WTC11 (cell line): Measurements from ENCODE around the gene PCBP3. TPM values are rescaled to one million over a fixed set of nuclear protein-coding genes. Genes with fewer than 3 reads are reported as not detected.

Experiments used
- ATAC-seq: fragments of 200-7000 bp; cut with Tn5 transposase; 2 replicates; pipeline ENCODE4 v1.10.0; 2021; ENCODE audit warnings: mild to moderate bottlenecking, moderate library complexity
- CTCF ChIA-PET: fragments of 300-600 bp; sonication (Branson Sonifier 250); formaldehyde crosslinking; loops from one replicate; lab custom pipeline; 2021; ENCODE audit warnings: antibody characterized with exemption; lab: Charles Lee
- POLR2A ChIA-PET: fragments of 350-600 bp; sonication (Branson Sonifier 250); formaldehyde crosslinking; loops from one replicate; lab custom pipeline; 2021; ENCODE audit warnings: antibody characterized with exemption; lab: Charles Lee
- DNase-seq: peaks from one replicate; pipeline ENCODE4 v3.0.0; 2021; ENCODE audit warnings: low spot score
- H3K27ac Mint-ChIP-seq: 2 replicates; pipeline ENCODE4 v1.8.0; 2021; ENCODE audit warnings: mixed read lengths
- H3K27me3 Mint-ChIP-seq: 2 replicates; pipeline ENCODE4 v1.8.0; 2021; ENCODE audit warnings: low read depth, mild to moderate bottlenecking, moderate library complexity, mixed read lengths
- H3K36me3 Mint-ChIP-seq: 2 replicates; pipeline ENCODE4 v1.8.0; 2021; ENCODE audit warnings: mixed read lengths
- H3K4me1 Mint-ChIP-seq: 2 replicates; pipeline ENCODE4 v1.8.0; 2022; ENCODE audit warnings: mixed read lengths
- H3K4me3 Mint-ChIP-seq: 2 replicates; pipeline ENCODE4 v1.8.0; 2021; ENCODE audit warnings: mild to moderate bottlenecking, moderate library complexity, mixed read lengths
- H3K9me3 Mint-ChIP-seq: 2 replicates; pipeline ENCODE4 v1.8.0; 2021; ENCODE audit warnings: mixed read lengths
- CREB1 ChIP-seq: sonication (generic); formaldehyde crosslinking; IDR thresholded peaks from 2 replicates; pipeline ENCODE4 v1.8.0; 2023; ENCODE audit warnings: mild to moderate bottlenecking, missing genetic modification reagents
- JAZF1 ChIP-seq: fragments of 250-450 bp; sonication (Bioruptor Pico); IDR thresholded peaks from 2 replicates; pipeline ENCODE4 v1.9.0; 2021; ENCODE audit warnings: moderate library complexity, mild to moderate bottlenecking, inconsistent platforms
- JUN ChIP-seq: sonication (generic); formaldehyde crosslinking; IDR thresholded peaks from 2 replicates; pipeline ENCODE4 v1.8.0; 2023; ENCODE audit warnings: mild to moderate bottlenecking, missing genetic modification reagents
- MXD4 ChIP-seq: fragments of 250-450 bp; sonication (Bioruptor Pico); IDR thresholded peaks from 2 replicates; pipeline ENCODE4 v1.8.0; 2021; ENCODE audit warnings: mild to moderate bottlenecking, moderate library complexity, borderline replicate concordance
- SP1 ChIP-seq: sonication (generic); formaldehyde crosslinking; conservative IDR thresholded peaks from 2 replicates; pipeline ENCODE4 v1.8.1; 2022; ENCODE audit warnings: missing genetic modification reagents
- TEAD1 ChIP-seq: sonication (generic); formaldehyde crosslinking; IDR thresholded peaks from 2 replicates; pipeline ENCODE4 v1.8.0; 2022; ENCODE audit warnings: mild to moderate bottlenecking, missing genetic modification reagents
- ZNF317 ChIP-seq: sonication (generic); formaldehyde crosslinking; IDR thresholded peaks from 2 replicates; pipeline ENCODE4 v1.8.1; 2023; ENCODE audit warnings: low read depth, mild to moderate bottlenecking, moderate library complexity, missing genetic modification reagents, borderline replicate concordance
- ZNF396 ChIP-seq: fragments of 250-450 bp; sonication (Bioruptor Pico); IDR thresholded peaks from 2 replicates; pipeline ENCODE4 v1.8.0; 2021; ENCODE audit warnings: mild to moderate bottlenecking, moderate library complexity, borderline replicate concordance
- total RNA-seq: library from RNA; stranded (reverse); gene quantifications from 3 replicates; pipeline ENCODE4 v1.2.3, GENCODE V29; 2021
- TF ChIP-seq, protein P1 (sequence below): sonication (generic); formaldehyde crosslinking; IDR thresholded peaks from 2 replicates; pipeline ENCODE4 v1.8.0; 2023; ENCODE audit warnings: missing genetic modification reagents, mild to moderate bottlenecking, borderline replicate concordance
- TF ChIP-seq, protein P2 (sequence below): fragments of 200-600 bp; IDR thresholded peaks from 2 replicates; pipeline ENCODE4 v1.8.0; 2022; ENCODE audit warnings: antibody characterized with exemption
- TF ChIP-seq, protein P3 (sequence below): sonication (generic); formaldehyde crosslinking; IDR thresholded peaks from 2 replicates; pipeline ENCODE4 v1.8.1; 2022; ENCODE audit warnings: missing genetic modification reagents, borderline replicate concordance
- TF ChIP-seq, protein P4 (sequence below): sonication (generic); formaldehyde crosslinking; IDR thresholded peaks from 2 replicates; pipeline ENCODE4 v1.8.1; 2023; ENCODE audit warnings: mild to moderate bottlenecking, missing genetic modification reagents, moderate library complexity
- TF ChIP-seq, protein P5 (sequence below): sonication (generic); formaldehyde crosslinking; conservative IDR thresholded peaks from 2 replicates; pipeline ENCODE4 v1.8.1; 2023; ENCODE audit warnings: mild to moderate bottlenecking, low read depth, missing genetic modification reagents, moderate library complexity
- TF ChIP-seq, protein P6 (sequence below): sonication (generic); formaldehyde crosslinking; IDR thresholded peaks from 2 replicates; pipeline ENCODE4 v1.8.1; 2022; ENCODE audit warnings: low read depth, mild to moderate bottlenecking, moderate library complexity, missing genetic modification reagents, borderline replicate concordance

Gene PCBP3
- total RNA-seq, 1 experiment from 2014 or later, result 8.5 TPM

DNA sequence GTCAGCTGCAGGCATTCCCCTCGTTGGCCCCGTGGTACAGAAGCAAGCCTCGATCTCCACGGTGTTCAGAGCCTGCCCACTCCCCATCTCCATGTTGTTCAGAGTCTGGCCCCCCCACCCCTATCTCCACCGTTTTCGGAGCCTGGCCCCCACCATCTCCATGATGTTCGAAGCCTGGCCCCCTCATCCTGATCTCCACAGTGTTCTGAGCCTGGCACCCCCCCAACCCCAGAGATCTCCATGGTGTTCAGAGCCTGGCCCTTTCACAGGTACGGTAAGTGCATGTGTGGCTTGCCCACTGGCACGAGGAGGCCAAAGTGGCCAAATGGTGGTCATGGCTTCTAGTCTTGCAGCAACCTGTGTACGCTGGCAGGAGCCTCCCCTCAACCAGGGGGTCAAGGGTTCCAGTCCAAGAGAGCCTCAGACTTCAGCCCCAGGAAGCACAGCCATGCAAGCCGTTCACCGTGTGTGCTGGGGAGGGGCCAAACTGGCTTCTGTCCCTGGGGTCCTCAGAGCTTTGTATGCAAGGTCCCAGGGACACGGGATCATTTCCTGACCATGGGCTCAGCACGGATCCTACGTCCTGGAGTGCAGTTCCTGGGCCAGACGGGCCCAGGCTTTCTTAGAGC is 13.3 kb upstream of the PCBP3 start (continued):
- TF ChIP-seq, protein P1, sequence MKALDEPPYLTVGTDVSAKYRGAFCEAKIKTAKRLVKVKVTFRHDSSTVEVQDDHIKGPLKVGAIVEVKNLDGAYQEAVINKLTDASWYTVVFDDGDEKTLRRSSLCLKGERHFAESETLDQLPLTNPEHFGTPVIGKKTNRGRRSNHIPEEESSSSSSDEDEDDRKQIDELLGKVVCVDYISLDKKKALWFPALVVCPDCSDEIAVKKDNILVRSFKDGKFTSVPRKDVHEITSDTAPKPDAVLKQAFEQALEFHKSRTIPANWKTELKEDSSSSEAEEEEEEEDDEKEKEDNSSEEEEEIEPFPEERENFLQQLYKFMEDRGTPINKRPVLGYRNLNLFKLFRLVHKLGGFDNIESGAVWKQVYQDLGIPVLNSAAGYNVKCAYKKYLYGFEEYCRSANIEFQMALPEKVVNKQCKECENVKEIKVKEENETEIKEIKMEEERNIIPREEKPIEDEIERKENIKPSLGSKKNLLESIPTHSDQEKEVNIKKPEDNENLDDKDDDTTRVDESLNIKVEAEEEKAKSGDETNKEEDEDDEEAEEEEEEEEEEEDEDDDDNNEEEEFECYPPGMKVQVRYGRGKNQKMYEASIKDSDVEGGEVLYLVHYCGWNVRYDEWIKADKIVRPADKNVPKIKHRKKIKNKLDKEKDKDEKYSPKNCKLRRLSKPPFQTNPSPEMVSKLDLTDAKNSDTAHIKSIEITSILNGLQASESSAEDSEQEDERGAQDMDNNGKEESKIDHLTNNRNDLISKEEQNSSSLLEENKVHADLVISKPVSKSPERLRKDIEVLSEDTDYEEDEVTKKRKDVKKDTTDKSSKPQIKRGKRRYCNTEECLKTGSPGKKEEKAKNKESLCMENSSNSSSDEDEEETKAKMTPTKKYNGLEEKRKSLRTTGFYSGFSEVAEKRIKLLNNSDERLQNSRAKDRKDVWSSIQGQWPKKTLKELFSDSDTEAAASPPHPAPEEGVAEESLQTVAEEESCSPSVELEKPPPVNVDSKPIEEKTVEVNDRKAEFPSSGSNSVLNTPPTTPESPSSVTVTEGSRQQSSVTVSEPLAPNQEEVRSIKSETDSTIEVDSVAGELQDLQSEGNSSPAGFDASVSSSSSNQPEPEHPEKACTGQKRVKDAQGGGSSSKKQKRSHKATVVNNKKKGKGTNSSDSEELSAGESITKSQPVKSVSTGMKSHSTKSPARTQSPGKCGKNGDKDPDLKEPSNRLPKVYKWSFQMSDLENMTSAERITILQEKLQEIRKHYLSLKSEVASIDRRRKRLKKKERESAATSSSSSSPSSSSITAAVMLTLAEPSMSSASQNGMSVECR (CRISPR knock-in tag), result no peak
- TF ChIP-seq, protein P2, sequence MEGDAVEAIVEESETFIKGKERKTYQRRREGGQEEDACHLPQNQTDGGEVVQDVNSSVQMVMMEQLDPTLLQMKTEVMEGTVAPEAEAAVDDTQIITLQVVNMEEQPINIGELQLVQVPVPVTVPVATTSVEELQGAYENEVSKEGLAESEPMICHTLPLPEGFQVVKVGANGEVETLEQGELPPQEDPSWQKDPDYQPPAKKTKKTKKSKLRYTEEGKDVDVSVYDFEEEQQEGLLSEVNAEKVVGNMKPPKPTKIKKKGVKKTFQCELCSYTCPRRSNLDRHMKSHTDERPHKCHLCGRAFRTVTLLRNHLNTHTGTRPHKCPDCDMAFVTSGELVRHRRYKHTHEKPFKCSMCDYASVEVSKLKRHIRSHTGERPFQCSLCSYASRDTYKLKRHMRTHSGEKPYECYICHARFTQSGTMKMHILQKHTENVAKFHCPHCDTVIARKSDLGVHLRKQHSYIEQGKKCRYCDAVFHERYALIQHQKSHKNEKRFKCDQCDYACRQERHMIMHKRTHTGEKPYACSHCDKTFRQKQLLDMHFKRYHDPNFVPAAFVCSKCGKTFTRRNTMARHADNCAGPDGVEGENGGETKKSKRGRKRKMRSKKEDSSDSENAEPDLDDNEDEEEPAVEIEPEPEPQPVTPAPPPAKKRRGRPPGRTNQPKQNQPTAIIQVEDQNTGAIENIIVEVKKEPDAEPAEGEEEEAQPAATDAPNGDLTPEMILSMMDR, result no peak
- no peak for TF ChIP-seq JUN (CRISPR knock-in tag)
- TF ChIP-seq ZNF317 (CRISPR knock-in tag), result no peak
- TF ChIP-seq JAZF1 (CRISPR knock-in tag), result no peak
- no peak for TF ChIP-seq TEAD1 (CRISPR knock-in tag)
- no peak for TF ChIP-seq SP1 (CRISPR knock-in tag)

DNA sequence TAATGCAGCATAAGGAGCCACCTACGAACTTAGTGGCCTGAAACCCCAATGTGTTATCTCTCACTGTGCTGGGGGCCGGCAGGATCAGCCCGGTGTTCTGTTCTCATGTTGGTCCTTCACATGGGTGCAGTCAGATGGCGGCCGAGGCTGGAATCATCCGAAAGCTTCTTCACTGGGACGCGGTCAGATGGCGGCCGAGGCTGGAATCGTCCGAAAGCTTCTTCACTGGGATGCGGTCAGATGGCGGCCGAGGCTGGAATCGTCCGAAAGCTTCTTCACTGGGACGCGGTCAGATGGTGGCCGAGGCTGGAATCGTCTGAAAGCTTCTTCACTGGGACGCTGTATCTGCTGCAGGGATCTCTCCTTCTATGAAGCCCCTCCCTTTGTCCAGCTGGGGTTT is 12.6 kb upstream of the PCBP3 start:
- Mint-ChIP-seq H3K36me3 (peaks cover 2% of the 10 kb centered on the region; the same call in 1 of the 2 replicates), H3K27me3 (peaks cover 7% of the 10 kb centered on the region), H3K4me1 (no peaks in the 10 kb centered on the region), H3K9me3 (0 out of 2 replicates have a peak, but pooled peaks cover 4% of the 10 kb centered on the region), H3K27ac (no peak overlapping the region), H3K4me3 (no peak overlapping the region)
- ATAC-seq (no peak), DNase-seq (no peak)
- POLR2A ChIA-PET, result no interaction called here
- TF ChIP-seq, protein P3, sequence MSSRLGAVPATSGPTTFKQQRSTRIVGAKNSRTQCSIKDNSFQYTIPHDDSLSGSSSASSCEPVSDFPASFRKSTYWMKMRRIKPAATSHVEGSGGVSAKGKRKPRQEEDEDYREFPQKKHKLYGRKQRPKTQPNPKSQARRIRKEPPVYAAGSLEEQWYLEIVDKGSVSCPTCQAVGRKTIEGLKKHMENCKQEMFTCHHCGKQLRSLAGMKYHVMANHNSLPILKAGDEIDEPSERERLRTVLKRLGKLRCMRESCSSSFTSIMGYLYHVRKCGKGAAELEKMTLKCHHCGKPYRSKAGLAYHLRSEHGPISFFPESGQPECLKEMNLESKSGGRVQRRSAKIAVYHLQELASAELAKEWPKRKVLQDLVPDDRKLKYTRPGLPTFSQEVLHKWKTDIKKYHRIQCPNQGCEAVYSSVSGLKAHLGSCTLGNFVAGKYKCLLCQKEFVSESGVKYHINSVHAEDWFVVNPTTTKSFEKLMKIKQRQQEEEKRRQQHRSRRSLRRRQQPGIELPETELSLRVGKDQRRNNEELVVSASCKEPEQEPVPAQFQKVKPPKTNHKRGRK (CRISPR knock-in tag), result no peak
- no peak for TF ChIP-seq MXD4 (CRISPR knock-in tag)
- no peak for TF ChIP-seq CREB1 (CRISPR knock-in tag)
- TF ChIP-seq, protein P4, sequence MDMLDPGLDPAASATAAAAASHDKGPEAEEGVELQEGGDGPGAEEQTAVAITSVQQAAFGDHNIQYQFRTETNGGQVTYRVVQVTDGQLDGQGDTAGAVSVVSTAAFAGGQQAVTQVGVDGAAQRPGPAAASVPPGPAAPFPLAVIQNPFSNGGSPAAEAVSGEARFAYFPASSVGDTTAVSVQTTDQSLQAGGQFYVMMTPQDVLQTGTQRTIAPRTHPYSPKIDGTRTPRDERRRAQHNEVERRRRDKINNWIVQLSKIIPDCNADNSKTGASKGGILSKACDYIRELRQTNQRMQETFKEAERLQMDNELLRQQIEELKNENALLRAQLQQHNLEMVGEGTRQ (CRISPR knock-in tag), result no peak
- TF ChIP-seq, protein P5, sequence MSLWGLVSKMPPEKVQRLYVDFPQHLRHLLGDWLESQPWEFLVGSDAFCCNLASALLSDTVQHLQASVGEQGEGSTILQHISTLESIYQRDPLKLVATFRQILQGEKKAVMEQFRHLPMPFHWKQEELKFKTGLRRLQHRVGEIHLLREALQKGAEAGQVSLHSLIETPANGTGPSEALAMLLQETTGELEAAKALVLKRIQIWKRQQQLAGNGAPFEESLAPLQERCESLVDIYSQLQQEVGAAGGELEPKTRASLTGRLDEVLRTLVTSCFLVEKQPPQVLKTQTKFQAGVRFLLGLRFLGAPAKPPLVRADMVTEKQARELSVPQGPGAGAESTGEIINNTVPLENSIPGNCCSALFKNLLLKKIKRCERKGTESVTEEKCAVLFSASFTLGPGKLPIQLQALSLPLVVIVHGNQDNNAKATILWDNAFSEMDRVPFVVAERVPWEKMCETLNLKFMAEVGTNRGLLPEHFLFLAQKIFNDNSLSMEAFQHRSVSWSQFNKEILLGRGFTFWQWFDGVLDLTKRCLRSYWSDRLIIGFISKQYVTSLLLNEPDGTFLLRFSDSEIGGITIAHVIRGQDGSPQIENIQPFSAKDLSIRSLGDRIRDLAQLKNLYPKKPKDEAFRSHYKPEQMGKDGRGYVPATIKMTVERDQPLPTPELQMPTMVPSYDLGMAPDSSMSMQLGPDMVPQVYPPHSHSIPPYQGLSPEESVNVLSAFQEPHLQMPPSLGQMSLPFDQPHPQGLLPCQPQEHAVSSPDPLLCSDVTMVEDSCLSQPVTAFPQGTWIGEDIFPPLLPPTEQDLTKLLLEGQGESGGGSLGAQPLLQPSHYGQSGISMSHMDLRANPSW (CRISPR knock-in tag), result no peak
- no peak for TF ChIP-seq ZNF396 (CRISPR knock-in tag)
- no peak for TF ChIP-seq JUN (CRISPR knock-in tag)
- TF ChIP-seq, protein P6, sequence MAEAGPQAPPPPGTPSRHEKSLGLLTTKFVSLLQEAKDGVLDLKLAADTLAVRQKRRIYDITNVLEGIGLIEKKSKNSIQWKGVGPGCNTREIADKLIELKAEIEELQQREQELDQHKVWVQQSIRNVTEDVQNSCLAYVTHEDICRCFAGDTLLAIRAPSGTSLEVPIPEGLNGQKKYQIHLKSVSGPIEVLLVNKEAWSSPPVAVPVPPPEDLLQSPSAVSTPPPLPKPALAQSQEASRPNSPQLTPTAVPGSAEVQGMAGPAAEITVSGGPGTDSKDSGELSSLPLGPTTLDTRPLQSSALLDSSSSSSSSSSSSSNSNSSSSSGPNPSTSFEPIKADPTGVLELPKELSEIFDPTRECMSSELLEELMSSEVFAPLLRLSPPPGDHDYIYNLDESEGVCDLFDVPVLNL (CRISPR knock-in tag), result no peak
- CTCF ChIA-PET, result no interaction called here
